HG03457 (cell line): ENCODE measurements around the gene LIMA1.
"Not testable (repeated sequence)": the region's sequence is repeated elsewhere in the genome, so short reads cannot be mapped to it uniquely, and the experiment has no call there.

Experiments
- ATAC-seq: cut with Tn5 transposase; IDR thresholded peaks from one replicate; pipeline ENCODE4 v1.9.1; 2021; ENCODE audit warnings: moderate number of reproducible peaks; ENCODE audit not compliant: unreplicated experiment

Gene LIMA1

DNA sequence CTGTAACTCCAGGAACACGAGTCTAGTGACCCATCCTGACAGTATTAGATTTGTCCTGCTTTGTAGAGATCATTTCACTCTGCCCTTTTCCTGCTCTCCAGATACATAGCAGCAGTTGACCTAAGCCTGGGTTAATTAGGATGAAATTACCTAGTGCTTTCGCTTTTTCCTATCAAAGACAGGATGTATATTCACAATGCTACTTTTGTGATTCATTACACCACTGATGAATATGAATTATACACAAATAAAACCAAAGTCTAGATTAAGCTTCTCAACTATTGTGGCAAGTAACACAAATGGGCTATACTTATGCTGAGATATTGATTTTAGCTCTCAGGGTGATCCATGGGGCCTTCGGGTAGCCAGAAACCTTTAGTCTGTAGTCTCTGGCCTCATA lies 134.0 kb downstream of the LIMA1 start:
- ATAC-seq: no peak

DNA sequence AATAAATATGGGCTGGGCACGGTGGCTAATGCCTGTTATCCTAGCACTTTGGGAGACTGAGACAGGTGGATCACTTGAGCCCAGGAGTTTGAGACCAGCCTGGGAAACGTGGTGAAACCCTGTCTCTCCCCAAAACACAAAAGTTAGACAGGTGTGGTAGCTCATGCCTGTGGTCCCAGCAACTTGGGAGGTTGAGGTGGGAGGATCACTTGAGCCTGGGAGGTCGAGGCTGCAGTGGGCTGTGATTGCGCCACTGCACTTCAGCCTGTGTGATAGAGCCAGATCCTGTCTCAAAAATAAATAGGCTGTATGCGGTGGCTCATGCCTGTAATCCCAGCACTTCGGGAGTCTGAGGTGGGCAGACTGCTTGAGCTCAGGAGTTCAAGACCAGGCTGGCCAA lies 135.3 kb downstream of the LIMA1 start:
- not testable (repeated sequence) for ATAC-seq

DNA sequence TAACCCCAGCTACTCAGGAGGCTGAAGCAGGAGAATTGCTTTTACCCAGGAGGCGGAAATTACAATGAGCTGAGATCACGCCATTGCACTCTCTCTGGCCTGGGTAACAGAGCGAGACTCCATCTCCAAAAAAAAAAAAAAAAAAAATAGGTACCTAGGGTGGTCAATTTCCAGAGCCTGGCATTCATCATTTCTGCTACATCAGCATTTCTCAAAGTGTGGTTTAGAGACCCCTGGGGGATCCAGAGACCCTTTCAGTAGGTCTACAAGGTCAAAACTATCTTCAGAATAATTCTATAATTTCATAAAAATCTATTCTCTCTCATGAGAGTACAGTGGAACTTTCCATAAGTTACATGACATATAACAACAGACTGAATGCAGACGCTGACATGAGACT lies 136.0 kb downstream of the LIMA1 start:
- no peak for ATAC-seq

DNA sequence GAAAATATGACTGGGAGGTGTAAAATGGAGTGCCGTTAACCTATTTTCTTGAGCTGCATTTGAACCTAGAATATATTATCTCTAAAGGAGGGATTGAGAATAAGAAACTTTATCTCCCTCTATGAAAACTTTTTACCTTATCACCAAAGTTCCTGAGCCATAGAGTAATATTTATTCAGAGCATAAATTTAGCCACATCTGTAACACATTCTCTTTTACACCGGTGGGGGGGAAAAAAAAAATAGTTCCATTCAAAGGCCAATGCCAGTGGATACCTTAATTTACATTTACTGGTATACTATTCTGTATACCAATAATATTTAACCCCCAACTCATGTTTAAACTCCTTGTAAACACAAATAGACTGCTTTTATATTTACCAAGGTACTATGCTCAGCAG lies 137.9 kb downstream of the LIMA1 start:
- ATAC-seq: no peak

DNA sequence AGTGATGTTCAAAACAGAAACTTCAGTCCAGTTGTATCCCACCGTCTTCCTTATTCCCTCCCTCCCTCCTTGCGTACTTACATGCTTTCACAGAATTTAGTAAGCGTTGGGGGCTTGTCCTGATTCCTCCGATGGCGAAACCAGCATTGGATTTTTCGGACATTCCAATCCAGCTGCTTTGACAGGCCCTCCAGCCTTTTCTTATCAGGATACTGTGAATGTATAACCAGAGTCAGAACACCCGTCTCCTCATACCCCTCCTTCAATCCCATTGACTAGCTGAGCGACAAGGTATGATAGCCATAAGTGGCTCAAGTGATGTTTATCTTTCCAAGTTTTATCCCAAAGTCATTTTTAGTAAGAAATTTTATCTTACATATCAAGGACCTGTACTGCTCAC lies 140.3 kb downstream of the LIMA1 start:
- no peak for ATAC-seq

DNA sequence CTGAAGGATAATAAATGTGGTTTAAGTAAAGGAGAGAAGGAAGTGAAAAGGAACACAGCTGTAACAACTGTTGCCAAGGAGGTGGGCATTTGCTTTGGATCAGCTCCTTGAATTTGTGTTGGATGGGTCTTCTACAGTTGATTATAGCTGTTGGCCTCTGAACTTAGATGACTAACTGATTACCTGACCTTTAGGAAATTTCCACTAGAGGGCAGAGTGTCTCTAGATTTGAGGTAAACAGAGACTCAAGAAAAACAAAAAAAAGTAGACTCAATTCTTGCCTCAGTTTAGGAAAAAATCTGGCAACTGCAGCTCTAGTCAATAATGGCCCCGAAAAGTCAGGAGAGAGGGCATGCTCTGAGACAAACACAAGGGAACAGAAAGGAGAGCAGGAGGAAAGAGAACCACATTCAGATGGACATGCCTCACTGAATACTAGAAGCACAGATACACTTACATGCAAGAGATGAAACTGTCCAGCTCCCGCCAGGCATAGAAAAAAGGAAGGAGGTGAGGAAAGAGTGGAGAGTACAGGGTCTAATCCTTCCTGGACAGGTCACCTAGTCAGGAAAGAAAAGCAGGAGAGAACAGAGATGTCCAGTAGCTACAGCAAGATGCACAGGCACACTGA lies 150.7 kb downstream of the LIMA1 start:
- no peak for ATAC-seq

DNA sequence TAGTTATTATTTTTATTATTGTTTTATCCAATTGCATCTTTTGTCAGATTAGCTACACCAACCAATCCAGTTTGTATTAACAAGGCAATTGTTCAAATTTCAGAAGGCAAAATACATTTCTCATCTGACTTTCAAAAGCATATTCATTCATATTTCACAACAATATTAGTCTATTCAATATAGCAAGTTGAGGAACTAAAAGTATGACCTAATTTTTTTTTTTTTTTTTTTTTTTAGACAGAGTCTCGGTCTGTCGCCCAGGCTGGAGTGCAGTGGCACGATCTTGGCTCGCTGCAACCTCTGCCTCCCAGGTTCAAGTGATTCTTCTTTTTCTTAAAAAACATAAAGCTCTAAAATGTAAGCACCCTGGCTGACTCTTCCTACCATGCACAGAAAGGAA lies 154.0 kb downstream of the LIMA1 start:
- no peak for ATAC-seq

DNA sequence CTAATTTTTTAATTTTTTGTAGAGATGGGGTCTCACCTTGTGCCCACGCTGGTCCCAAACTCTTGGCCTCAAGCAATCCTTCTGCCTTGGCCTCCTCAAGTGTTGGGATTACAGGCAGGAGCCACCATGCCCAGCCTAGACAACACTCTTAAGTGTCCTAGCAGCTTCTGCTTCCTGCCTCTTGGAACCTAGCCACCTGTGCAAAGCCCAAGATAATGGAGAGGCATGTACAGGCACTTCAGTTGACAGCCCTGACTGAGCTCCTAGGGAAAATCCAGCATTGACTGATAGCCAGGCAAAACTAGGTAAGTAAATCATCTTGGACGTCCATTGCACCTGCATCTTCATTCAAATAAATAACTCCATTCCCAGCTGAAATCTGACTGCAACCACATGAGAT lies 155.8 kb downstream of the LIMA1 start:
- no peak for ATAC-seq
